DMS 273 treated with DMSO at 0.1 percent for 48 hours (cell line): ENCODE results near the gene CREB3.

Source experiments
- DNase-seq: peaks from one replicate; lab custom pipeline; 2025; lab: John Stamatoyannopoulos, UW

The CREB3 gene, protein sequence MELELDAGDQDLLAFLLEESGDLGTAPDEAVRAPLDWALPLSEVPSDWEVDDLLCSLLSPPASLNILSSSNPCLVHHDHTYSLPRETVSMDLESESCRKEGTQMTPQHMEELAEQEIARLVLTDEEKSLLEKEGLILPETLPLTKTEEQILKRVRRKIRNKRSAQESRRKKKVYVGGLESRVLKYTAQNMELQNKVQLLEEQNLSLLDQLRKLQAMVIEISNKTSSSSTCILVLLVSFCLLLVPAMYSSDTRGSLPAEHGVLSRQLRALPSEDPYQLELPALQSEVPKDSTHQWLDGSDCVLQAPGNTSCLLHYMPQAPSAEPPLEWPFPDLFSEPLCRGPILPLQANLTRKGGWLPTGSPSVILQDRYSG

GRCh38 chr9:35732185-35732799 lies at the start of gene CREB3, which contains the start of gene TLN1:
Gene CREB3, plus strand, starts transcription at chr9:35732666. Its CDS starts 107 bp downstream, at chr9:35732773.
Gene TLN1, minus strand, starts transcription at chr9:35732195. Its CDS starts 6,501 bp downstream, at chr9:35725694.
- DNase-seq: peak; percentile 92

- no peak for DNase-seq
Measured at GRCh38 chr9:35683323-35683722, 49.1 kb upstream of the CREB3 start.

GRCh38 chr9:35684921-35685320 lies 47.5 kb upstream of the CREB3 start:
- no peak for DNase-seq

- DNase-seq: no peak
Measured at GRCh38 chr9:35685506-35685905, 47.0 kb upstream of the CREB3 start.

DNA sequence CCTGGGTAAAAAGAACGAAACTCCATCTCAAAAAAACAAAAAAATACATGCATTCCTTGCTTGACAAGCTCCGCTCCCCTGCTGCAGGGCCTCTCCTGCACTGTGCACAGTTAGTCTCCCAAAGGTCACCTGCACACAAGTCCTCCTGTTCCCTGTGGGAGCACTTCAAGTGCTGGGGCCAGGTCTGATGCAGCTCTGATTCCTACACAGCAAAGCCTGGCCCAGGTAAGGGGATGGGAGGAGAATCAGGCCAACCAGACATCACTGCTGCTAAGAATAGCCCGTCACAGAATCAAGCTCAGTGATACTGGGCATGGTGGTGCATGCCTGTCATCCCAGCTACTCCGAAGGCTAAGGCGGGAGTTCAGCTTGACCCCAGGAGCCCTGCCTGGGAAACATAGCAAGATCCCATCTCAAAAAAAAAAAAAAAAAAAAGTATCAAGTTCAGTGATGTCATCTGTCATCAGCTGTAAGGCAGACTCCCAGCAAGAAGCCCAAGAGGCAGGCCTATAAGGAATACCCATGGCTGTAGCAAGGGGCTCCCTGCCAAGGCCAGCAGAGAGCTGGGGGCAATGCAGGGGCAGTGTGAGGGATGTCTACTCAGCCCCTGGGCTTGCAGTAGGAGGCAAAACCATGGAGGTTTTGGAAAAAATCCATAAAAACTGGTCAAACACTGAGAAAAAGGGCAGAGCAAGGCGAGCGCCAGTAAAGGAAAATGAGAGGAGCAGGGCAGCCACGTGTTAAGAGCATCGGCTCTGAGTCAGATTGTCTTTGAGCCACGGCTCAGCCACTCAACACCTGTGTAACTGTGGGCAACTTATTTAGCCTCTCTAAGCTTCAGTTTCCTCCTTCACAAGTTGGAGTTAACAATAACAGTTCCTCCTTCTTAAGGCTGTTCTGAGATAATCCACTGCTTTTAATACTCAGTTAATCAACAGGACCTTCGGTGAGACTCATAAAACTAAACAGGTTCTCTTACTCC lies 46.0 kb upstream of the CREB3 start:
- DNase-seq: no peak

GRCh38 chr9:35687306-35687705 lies 45.2 kb upstream of the CREB3 start:
- DNase-seq: no peak

DNA sequence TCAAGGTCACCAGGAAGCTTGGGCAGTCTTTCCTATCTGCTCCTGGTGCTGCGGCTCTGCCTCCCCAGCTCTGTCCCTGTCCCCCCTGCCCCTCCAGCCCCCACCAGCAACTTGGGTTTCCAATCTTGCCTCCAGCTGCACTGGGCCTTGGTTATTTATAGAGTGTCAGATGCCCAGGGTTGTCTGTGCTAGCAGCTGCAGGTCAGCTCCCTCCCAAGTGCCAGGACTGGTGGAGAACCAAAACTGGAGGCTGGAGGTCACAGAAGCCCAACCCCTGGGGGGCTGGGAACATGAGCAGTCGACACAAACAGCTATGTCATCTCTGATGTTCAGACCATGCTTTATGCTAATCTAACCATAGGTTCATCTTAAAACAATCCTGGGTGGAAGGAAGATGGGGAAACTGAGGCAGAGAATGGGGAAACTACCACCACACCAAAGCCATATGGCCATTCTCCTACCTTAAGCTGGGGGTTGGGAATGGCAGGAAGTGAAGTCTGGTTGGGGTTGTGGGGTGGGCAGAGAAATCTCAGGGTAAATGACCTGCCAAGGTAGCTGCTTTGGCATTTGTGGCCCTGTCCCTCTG lies 44.4 kb upstream of the CREB3 start:
- no peak for DNase-seq

GRCh38 chr9:35688558-35689541 lies 43.6 kb upstream of the CREB3 start:
- peak; percentile 18 for DNase-seq

DNA sequence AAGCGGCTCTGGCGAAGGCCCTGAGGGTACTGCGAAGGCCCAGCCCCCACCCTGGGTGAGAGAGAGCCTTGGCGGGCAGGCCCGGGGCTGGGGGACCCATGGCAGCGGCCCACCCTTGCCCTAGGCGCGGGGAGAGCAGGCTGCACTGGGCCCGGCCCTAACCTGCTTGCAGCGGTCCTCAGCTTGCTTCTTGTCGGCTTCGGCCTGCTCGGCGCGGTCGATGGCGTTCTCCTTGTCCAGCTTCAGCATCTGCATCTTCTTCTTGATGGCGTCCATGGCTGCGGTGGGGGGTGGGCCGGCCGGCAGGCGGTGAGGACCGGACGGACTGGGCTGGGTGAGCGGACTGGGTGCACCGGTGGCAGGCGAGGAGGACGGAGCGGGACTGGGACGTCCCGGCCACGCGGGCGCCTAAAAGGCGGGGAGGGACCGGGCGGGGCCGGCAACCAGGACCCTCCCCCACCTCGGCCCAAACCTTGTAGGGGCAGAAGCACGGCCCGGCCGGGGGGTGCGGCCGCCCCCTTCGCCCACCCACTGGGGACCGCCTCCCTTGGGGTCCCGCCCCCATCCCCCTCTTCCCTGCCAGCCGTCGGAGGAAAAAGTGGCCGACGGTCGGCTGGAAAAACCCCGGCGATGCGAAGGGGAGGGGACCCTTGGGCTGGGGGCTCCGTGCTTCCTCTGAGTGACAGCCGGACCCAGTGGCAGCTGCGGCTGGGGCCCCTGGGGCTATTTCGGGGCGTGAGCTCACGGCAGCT lies 42.7 kb upstream of the CREB3 start, which contains the start of gene TPM2:
TSS of gene TPM2 (minus strand) at position 384 of the 752 bp plus-strand sequence. CDS start at position 276, 108 bp downstream.
- DNase-seq: no peak

DNA sequence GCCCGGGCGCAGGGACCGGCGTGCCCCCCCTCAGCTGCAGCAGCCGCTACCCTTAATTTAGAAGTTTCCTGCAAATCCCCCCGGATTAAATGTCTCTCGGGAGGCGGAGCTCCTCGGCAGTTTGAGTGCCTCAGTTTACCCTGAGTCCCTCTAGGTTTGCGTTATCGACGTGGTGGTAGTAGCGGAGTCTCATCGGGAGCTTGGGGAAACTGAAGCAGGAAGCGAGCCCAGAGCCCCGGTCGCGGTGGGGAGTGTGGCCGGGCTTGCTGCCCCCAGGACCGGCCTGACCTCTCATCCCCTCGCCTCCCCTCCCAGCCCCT lies 42.2 kb upstream of the CREB3 start:
- DNase-seq: no peak

DNA sequence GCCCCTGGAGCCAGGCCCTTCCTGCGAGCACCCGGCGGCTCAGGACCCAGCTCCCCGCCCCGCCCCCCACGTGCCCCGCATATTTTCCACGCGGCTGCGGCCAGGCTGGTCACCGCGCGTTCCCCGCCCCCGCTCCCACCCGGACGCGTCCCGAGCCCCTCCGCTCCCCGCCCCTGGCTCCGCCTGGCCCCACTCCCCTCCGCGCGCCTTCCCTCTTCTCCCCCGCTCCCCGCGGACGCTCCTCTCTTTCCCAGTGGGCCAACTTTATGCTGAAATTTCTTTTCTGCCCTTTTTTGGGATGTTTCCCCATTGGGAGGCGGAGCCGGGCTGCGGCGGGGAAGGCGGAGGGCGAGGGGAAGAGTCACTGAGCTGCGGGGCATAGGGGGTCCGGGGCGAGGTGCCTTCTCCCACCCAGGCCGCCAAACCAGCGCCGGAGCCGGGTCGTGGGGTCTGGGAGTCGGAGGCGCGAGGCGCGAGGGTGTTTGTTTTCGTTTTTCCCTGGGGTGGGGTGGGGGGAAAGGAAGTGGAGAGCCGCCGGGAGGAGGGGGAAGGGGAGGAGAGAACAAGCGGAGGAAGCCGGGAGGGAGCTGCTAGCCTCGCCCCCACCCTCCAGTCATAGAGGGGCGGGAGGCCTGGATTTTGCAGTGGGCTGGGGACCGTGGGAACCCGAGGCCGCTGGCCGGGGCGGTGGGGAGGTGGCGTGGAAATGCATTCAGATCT lies 41.7 kb upstream of the CREB3 start:
- no peak for DNase-seq

DNA sequence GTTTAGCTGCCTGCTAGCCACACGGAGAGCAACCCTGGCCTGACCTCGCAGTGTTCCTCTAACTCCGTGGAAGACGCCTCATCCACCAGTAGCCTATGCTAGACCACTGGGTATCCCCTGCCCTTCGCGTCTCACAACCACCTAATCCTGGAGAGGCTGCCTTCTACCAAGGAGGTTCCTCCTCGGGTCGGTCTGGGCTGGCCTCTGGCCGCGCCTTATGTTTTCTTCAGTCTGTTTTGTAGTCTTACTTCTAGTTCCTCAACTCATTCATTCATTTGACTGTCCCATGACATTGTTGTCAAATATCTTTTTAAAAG lies 41.2 kb upstream of the CREB3 start:
- DNase-seq: no peak

- DNase-seq: no peak
Measured at GRCh38 chr9:35691757-35692301, 40.6 kb upstream of the CREB3 start.

GRCh38 chr9:35695943-35696401 lies 36.5 kb upstream of the CREB3 start:
- no peak for DNase-seq

DNA sequence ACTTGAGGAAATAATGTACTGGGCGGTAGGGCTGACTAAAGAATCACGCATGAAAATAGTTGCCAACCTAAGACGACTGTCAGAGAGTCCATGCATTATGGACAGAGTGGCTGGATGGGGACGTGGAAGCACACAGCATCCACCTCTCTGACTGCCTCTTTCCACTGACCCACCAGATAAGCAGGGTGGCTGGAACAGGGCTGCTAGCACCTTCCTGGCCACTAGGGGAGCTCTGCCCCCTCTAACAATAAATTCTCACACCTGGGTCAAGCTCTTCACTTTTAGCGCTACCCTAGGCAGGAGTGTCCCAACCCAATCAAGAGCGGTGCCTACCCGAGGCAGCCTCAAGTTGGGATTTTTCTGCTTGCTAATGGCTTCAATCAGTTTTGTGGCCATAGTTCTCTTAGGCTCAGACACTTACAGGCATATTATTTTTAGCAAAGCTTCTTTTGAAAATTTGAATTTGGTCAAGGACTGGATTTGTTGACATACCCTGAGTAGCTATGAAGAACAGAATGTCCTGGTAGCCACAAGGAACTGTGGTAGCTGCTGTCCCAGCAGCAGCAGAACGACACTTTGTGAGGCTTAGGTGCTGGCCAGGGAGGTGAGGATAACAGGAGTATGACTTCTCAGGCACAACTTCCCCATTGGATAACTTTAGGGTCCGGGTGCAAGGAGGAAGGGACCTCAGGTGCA lies 35.8 kb upstream of the CREB3 start:
- no peak for DNase-seq

DNA sequence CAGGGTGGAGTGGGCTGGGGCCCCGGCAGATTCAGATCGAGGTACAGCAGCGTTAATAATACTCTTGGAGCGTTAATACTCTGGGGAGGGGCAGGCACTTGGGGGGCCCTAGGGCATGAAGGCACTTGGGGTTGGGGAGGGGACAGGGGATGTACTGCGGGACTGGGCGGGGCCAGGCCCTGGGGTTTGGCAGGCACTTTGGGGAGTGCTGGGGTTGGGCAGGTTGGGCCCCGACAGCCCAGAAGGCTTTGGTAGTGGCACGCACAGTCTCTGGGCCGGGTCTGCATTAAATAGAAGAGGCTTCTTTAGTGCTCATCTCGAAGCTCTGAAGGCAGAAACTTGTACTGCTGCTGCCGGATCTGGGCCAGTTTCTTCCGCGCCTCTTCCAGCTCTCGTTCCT lies 35.0 kb upstream of the CREB3 start:
- no peak for DNase-seq

- no peak for DNase-seq
Measured at GRCh38 chr9:35698231-35698630, 34.2 kb upstream of the CREB3 start.

DNA sequence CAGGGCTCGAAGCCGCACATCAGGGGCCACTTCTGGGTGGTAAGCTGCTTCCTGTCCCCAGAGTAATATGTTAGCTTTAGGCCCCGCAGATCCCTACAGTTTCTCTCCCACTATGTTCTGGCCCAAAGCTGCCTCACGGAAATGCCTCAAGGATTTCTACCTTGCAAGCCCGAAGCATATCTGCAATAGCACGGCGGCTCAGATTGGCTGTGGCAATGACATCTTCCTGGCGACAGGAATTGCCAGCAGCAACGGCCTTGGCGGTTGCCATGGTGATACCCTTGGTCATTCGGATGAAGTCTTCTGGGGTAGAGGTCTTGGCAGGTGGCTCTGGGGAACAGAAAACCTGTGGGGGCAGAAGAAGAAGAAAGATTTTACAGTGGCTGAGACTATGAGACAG lies 32.4 kb upstream of the CREB3 start:
- no peak for DNase-seq

GRCh38 chr9:35700942-35701341 lies 31.5 kb upstream of the CREB3 start:
- no peak for DNase-seq
